Dedifferentiated amniotic fluid mesenchymal stem cell (primary cell): ENCODE results near the gene ANTXR2.
"Not testable (repeated sequence)": the region's sequence is repeated elsewhere in the genome, so short reads cannot be mapped to it uniquely, and the experiment has no call there.

Source experiments
- DNase-seq: peaks from one replicate; pipeline ENCODE4 v3.0.0-alpha.2; 2016; ENCODE audit errors: extremely low spot score

ANTXR2 gene

GRCh38 chr4:79991100-79991499 lies 81.9 kb downstream of the ANTXR2 start:
- DNase-seq = not testable (repeated sequence)

- no peak for DNase-seq
These were observed 85.6 kb downstream of the ANTXR2 start for GRCh38 chr4:79987401-79987800.

- DNase-seq = no peak
These were observed 89.6 kb downstream of the ANTXR2 start for GRCh38 chr4:79983431-79983830.

DNA sequence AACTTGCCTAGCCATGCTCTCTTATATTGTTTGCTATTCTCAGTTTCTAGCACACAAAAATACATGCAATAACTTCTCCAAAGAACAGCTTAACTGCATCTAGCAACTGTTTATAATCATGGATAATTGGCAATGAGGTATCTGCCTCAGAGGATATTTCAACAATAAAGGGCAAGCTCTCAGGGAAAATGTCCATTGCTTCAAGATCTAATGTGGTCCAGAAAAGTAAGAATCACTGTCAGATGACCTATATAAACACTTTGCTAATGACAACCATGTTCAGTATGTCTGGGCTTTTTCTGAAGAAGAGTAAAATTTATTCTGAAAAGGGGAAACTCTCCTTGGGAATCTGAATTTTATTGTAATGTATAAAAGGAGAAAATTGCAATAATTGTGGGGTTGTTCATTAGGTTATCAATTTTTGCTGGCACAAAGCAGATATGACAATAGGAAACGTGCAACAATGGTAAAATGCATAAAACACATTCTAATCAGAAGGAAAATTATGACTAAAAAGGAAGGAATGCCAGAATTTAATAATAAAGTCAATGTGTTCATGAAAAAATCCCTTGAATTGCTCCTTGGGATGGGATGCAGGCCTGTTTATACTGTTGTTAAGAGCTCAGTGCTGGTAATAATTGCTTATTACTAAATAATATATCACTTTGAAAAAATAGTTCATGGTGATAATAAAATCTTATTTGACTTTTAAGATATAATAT lies 90.3 kb downstream of the ANTXR2 start:
- DNase-seq = no peak

DNA sequence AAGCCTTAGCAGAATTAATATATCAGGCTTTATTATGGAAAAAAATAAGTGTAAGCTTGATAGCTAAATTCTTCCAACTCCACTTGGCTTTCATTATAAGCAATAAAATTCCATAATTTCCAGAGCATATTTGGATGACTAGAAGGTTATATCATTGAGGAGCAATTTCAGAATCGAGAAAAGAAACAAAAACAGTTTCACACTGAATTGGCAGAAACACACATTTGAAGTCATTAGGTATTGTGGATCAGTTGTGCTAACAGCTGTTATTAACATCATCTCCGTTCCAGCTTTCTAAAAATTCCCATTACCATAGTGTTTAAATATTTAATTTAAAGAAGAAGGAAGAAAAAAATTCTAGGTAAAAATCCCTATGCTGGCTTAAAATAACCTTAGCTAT lies 92.6 kb downstream of the ANTXR2 start:
- no peak for DNase-seq

DNA sequence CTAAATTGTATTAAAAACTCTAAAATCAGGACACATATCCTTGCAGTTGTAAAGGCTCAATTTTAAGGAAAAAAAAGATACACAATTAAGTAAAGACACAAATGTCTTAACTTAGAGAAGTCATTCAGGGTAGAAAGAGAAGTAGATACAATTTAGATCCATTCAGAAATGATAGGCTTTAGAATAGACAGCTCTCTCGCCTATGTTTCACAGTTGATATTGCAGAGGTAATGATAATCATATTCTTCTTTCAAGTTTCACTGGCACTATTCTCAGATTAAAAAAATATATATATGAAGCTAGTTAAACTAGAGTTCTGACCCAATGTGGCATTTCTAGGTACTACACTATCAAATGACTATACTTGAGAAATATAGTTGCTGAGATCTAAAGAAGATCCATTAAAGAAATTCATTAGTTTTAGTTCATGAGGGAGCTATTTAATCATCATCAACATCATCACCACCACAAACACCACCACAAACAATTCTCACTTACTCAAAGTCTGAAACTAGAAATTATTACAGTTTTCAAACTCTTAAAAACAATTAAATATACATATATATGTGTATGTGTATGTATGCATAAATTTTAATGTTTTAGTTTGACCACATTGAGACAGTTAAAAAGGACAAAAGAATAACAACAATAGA lies 93.1 kb downstream of the ANTXR2 start:
- no peak for DNase-seq

- no peak for DNase-seq
These were observed 95.7 kb downstream of the ANTXR2 start for GRCh38 chr4:79977131-79977840.

GRCh38 chr4:79964400-79965211 lies 108.4 kb downstream of the ANTXR2 start:
- DNase-seq = no peak

DNA sequence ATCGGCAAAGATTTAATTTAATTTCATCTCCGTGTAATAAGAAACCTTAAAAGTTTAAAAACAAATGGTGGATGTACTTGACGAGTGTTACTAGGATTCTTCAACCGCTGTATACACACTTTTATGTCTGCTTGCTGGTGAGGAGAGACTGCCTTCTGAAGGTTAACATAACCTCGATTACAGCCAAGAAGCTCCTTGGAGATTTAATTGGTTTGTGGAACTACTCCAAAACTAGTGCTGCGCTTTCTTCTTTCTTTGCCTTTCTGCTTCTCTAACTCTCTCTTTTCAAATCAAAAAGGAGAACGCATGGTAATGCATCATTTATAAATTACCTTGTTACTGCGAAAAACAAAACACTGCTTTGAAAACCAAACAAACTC lies 109.0 kb downstream of the ANTXR2 start:
- DNase-seq = no peak

GRCh38 chr4:79959652-79960051 lies 113.4 kb downstream of the ANTXR2 start:
- DNase-seq = no peak

DNA sequence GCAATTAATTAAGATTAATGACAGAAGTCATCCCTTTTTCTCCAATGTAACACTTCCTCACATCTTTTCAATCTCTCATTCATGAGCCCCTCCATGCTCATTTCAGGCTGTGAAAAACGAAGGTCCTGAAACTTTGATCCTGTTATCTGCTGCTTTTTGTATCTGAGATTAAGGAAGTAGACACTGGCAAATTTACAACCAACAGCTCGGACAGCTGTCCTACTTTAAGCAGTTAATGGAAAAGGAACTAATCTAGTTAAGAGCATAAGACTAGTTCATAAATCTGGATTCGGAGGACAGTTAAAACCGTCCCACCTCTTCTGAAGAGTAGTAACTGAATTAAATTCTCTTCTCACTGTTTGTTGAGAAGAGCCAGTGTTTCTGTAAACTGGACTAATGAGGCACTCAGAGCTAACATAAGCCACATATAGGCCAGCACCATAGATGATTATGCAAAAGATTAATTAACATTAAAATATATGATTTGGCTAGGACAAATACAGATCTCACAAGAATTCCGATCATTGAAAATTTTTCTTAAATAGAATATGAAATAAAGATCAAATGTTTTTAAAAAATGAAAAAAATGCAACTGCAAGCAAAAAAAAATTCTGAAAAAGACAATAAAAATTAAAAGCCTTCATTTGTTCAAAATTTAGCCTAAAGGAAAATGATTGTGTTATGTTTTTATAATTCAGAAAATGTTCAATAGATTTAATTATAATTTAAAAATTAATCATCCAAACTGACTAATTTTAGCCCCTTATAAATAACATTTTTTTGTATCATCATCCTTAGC lies 114.4 kb downstream of the ANTXR2 start:
- no peak for DNase-seq

DNA sequence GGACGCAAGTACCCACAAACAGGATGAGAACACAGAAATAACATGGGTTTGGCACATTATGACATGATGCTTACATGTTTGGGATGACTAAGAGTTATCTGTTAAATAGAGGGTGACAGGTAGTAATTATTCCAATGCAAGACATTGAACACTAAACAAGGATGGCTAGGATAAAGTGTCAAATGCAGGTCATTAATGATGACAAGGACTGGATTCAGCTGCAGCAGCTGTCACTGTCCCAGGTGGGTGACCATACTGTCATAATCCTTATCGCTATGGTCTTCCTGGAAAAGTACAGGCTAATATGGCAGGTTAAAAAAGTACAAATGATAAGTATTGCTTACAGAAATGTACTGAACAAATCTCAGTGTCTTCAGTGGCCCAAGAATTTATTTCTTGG lies 123.9 kb downstream of the ANTXR2 start:
- no peak for DNase-seq

DNA sequence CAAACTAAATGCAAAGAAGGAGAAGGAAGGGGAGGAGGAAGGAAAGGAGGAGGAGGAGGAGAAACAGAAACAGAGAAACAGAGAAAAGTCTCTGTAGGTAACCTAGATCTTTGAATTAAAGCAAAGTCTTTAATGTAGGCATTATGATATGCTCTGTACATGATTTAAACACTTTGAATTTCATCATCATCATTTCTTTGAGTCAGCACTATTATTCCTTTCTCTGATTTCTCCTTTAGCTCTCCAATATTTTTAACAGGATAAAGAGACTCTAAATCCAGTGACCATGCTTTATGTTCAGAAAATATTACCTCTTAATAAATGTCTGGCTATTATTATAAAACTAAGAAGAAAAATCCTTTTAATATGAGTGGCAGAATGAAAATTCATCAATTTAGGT lies 124.3 kb downstream of the ANTXR2 start:
- no peak for DNase-seq

GRCh38 chr4:79948261-79948660 lies 124.8 kb downstream of the ANTXR2 start:
- no peak for DNase-seq

- DNase-seq = no peak
These were observed 125.6 kb downstream of the ANTXR2 start for GRCh38 chr4:79947386-79947785.

- DNase-seq = no peak
These were observed 137.8 kb downstream of the ANTXR2 start for GRCh38 chr4:79935274-79935673.

GRCh38 chr4:79934660-79935059 lies 138.4 kb downstream of the ANTXR2 start:
- DNase-seq = no peak

DNA sequence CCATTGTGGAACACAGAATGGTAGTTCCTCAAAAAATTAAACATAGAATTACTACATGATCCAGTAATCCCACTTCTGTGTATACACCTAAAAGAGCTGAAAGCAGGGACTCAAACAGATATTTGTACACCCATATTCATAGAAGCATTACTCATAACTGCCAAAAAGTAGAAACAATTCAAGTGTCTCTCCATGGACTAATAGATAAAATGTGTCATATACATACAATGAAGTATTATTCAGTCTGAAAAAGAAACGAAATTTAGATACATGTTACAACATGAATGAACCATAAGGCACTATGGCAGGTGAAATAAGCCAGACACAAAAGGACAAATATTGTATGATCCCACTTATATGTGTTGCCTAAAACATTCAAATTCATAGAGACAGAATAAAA lies 145.1 kb downstream of the ANTXR2 start:
- no peak for DNase-seq

- DNase-seq = no peak
These were observed 149.7 kb downstream of the ANTXR2 start for GRCh38 chr4:79923281-79923680.

DNA sequence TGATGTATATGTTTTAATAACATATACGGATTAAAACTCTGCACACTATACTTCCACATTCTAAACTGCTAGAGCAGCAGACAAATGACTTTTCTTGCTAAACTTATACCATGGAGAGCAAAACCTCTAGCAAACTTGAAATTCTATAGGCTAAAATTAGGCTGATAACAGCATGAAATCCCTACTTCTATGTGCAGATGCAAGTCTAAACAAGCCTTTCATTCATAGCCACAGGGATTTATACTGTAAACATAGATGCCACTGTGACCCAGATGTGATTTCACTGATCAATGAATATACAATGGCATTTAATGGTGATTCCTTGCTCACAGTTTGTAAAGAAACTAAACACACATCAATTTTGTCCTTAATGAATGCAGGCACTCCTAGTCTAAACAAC lies 151.0 kb downstream of the ANTXR2 start:
- DNase-seq = no peak

GRCh38 chr4:79920163-79920853 lies 152.7 kb downstream of the ANTXR2 start:
- DNase-seq = no peak
